GM23338 (cell line): ENCODE measurements around the gene ZNF438. TPM values are rescaled to one million over a fixed set of nuclear protein-coding genes. Genes with fewer than 3 reads are reported as not detected.

ENCODE experiments used
- ATAC-seq: fragments of 200-7000 bp; cut with Tn5 transposase; 3 replicates; pipeline ENCODE4 v1.9.1; 2020
- DNase-seq: peaks from one replicate; pipeline ENCODE4 v3.0.0-alpha.2; 2015; ENCODE audit warnings: low spot score
- H2AFZ ChIP-seq: fragments of 200-600 bp; sonication (generic); 2 replicates; pipeline ENCODE4 v1.8.0; 2016; ENCODE audit warnings: antibody characterized with exemption, mild to moderate bottlenecking, moderate library complexity
- H3F3A ChIP-seq: fragments of 200-600 bp; sonication (generic); replicated peaks from 2 replicates; pipeline ENCODE4 v1.8.0; 2017; ENCODE audit warnings: antibody characterized with exemption, mixed run types, low read depth
- H3K27ac ChIP-seq: fragments of 200-600 bp; sonication (generic); 2 replicates; pipeline ENCODE4 v1.6.1; 2016; ENCODE audit warnings: low read depth
- H3K27me3 ChIP-seq: fragments of 200-600 bp; sonication (generic); 2 replicates; pipeline ENCODE4 v1.8.0; 2016; ENCODE audit warnings: mild to moderate bottlenecking, mixed run types, moderate library complexity; ENCODE audit not compliant: insufficient read depth
- H3K36me3 ChIP-seq: fragments of 200-600 bp; sonication (generic); 2 replicates; pipeline ENCODE4 v1.8.0; 2016; ENCODE audit warnings: mild to moderate bottlenecking; ENCODE audit not compliant: insufficient read depth
- H3K4me1 ChIP-seq: fragments of 200-600 bp; sonication (generic); 2 replicates; pipeline ENCODE4 v1.8.0; 2016; ENCODE audit warnings: mild to moderate bottlenecking, moderate library complexity; ENCODE audit not compliant: insufficient read depth
- H3K4me2 ChIP-seq: fragments of 200-600 bp; sonication (generic); 2 replicates; pipeline ENCODE4 v1.7.1; 2017; ENCODE audit warnings: mixed run types
- H3K4me3 ChIP-seq: fragments of 200-600 bp; sonication (generic); 2 replicates; pipeline ENCODE4 v1.6.1; 2016; ENCODE audit warnings: mixed run types
- H3K79me2 ChIP-seq: fragments of 200-600 bp; sonication (generic); replicated peaks from 2 replicates; pipeline ENCODE4 v1.8.0; 2017; ENCODE audit warnings: mild to moderate bottlenecking; ENCODE audit not compliant: insufficient read depth
- H3K9me2 ChIP-seq: fragments of 200-600 bp; sonication (generic); 2 replicates; pipeline ENCODE4 v1.8.0; 2017; ENCODE audit not compliant: insufficient read depth
- H4K20me1 ChIP-seq: fragments of 200-600 bp; sonication (generic); replicated peaks from 2 replicates; pipeline ENCODE4 v1.8.0; 2017; ENCODE audit warnings: mild to moderate bottlenecking; ENCODE audit not compliant: insufficient read depth
- H3K27ac Mint-ChIP-seq: 2 replicates; pipeline ENCODE4 v1.8.0; 2020; ENCODE audit warnings: inconsistent platforms, mild to moderate bottlenecking, moderate library complexity, mixed read lengths
- H3K27me3 Mint-ChIP-seq: 3 replicates; pipeline ENCODE4 v1.8.0; 2022; ENCODE audit warnings: low read depth, mild to moderate bottlenecking, moderate library complexity, mixed read lengths, inconsistent platforms; ENCODE audit not compliant: insufficient read depth, poor library complexity
- H3K36me3 Mint-ChIP-seq: 3 replicates; pipeline ENCODE4 v1.8.0; 2021; ENCODE audit warnings: low read depth, mild to moderate bottlenecking, inconsistent platforms, moderate library complexity, mixed read lengths
- H3K4me1 Mint-ChIP-seq: 3 replicates; pipeline ENCODE4 v1.8.0; 2020; ENCODE audit warnings: mild to moderate bottlenecking, inconsistent platforms, mixed read lengths
- H3K4me3 Mint-ChIP-seq: 3 replicates; pipeline ENCODE4 v1.8.0; 2021; ENCODE audit warnings: moderate library complexity, mild to moderate bottlenecking, inconsistent platforms, mixed read lengths
- H3K9me3 Mint-ChIP-seq: 3 replicates; pipeline ENCODE4 v1.8.0; 2020; ENCODE audit warnings: moderate library complexity, mild to moderate bottlenecking, inconsistent platforms, mixed read lengths
- CREB1 ChIP-seq: fragments of 250-450 bp; sonication (Bioruptor Pico); IDR thresholded peaks from 2 replicates; pipeline ENCODE4 v1.5.0; 2020; ENCODE audit warnings: low read depth, mild to moderate bottlenecking, moderate library complexity
- CTCF ChIP-seq, 2 experiments: fragments of 200-600 bp in 1 of 2; sonication (generic) in 1 of 2; conservative IDR thresholded peaks; 2 replicates each; pipeline versions ENCODE4 v1.5.1 to v1.6.1; 2016 to 2017; ENCODE audit warnings: antibody characterized with exemption in 2 of 2, low read depth in 2 of 2, mild to moderate bottlenecking in 2 of 2, moderate library complexity in 1 of 2
- ETS1 ChIP-seq: IDR thresholded peaks from 2 replicates; pipeline ENCODE4 v1.6.1; 2016; ENCODE audit warnings: antibody characterized with exemption
- EZH2 ChIP-seq: fragments of 200-600 bp; sonication (generic); IDR thresholded peaks from one replicate; pipeline ENCODE4 v1.8.0; 2017; ENCODE audit warnings: antibody characterized with exemption, mild to moderate bottlenecking, low read depth; ENCODE audit not compliant: unreplicated experiment
- EZH2phosphoT487 ChIP-seq: fragments of 200-600 bp; sonication (generic); IDR thresholded peaks from one replicate; pipeline ENCODE4 v1.8.1; 2018; ENCODE audit warnings: antibody characterized with exemption; ENCODE audit not compliant: unreplicated experiment
- JUNB ChIP-seq: IDR thresholded peaks from one replicate; pipeline ENCODE4 v1.6.1; 2016; ENCODE audit warnings: antibody characterized with exemption; ENCODE audit not compliant: unreplicated experiment
- NANOG ChIP-seq: IDR thresholded peaks from 2 replicates; pipeline ENCODE4 v1.6.1; 2016; ENCODE audit warnings: antibody characterized with exemption, borderline replicate concordance
- POLR2AphosphoS5 ChIP-seq: IDR thresholded peaks from 2 replicates; pipeline ENCODE4 v1.6.1; 2016; ENCODE audit warnings: antibody characterized with exemption, low read depth
- REST ChIP-seq: IDR thresholded peaks from one replicate; pipeline ENCODE4 v1.6.1; 2018; ENCODE audit warnings: antibody characterized with exemption; ENCODE audit not compliant: unreplicated experiment
- STAT1 ChIP-seq: IDR thresholded peaks from one replicate; pipeline ENCODE4 v1.6.1; 2016; ENCODE audit warnings: antibody characterized with exemption; ENCODE audit not compliant: unreplicated experiment
- ZNF114 ChIP-seq: fragments of 250-450 bp; sonication (Bioruptor Pico); IDR thresholded peaks from 2 replicates; pipeline ENCODE4 v1.5.0; 2020; ENCODE audit warnings: mild to moderate bottlenecking, moderate library complexity
- ZNF331 ChIP-seq: fragments of 250-450 bp; sonication (Bioruptor Pico); IDR thresholded peaks from 2 replicates; pipeline ENCODE4 v1.5.0; 2020; ENCODE audit warnings: low read depth, mild to moderate bottlenecking, moderate library complexity
- ZNF462 ChIP-seq: fragments of 250-450 bp; sonication (Bioruptor Pico); IDR thresholded peaks from 2 replicates; pipeline ENCODE4 v1.5.0; 2020; ENCODE audit warnings: mild to moderate bottlenecking, moderate library complexity
- polyA plus RNA-seq: library from polyadenylated mRNA; unstranded; fragments of >200 nt; fragmentation: Nextera tagmentation; extraction: Ambion mirVana; gene quantifications from 2 replicates; pipeline ENCODE4 v1.2.1, GENCODE V29; 2016
- total RNA-seq: library from RNA; depleted of rRNA; stranded (reverse); fragments of >200 nt; shearing (Covaris generic); gene quantifications from 2 replicates; pipeline ENCODE4 v1.2.3, GENCODE V29; 2014

Gene ZNF438
- total and polyA plus RNA-seq, 2 experiments from 2014 or later = 0.91 to 0.94 TPM

- peaks cover 6% of the 10 kb centered on the region for H3K27me3 Mint-ChIP-seq
- TF ChIP-seq CREB1 (CRISPR knock-in tag) = no peak
- TF ChIP-seq REST = no peak
- no peak for TF ChIP-seq EZH2phosphoT487
- TF ChIP-seq ZNF331 (CRISPR knock-in tag) = no peak
- TF ChIP-seq NANOG = no peak
- TF ChIP-seq STAT1 = no peak
- no peak for TF ChIP-seq POLR2AphosphoS5
- no peak for TF ChIP-seq EZH2
- TF ChIP-seq ETS1 = no peak
- TF ChIP-seq JUNB = no peak
- TF ChIP-seq CTCF (conservative IDR thresholded peaks at IDR 0.05; ENCODE audit: low read depth in 2 of 2) = no peak
- TF ChIP-seq ZNF114 (CRISPR knock-in tag) = no peak
- no peak for TF ChIP-seq ZNF462 (CRISPR knock-in tag)
- no peaks in the 10 kb centered on the region for H3K27me3 ChIP-seq
- no peak overlapping the region for H3K4me2 ChIP-seq
- H3K9me3 Mint-ChIP-seq = peaks cover 2% of the 10 kb centered on the region; the same call in 1 of the 3 replicates
- peaks cover 14% of the 10 kb centered on the region; the same call in 1 of the 2 replicates for H3K9me2 ChIP-seq
- H3K4me1 ChIP-seq = peaks cover 27% of the 10 kb centered on the region
- peaks cover 33% of the 10 kb centered on the region for H3K4me1 Mint-ChIP-seq
- no peaks in the 10 kb centered on the region for H3F3A ChIP-seq
- H3K4me3 ChIP-seq = no peak overlapping the region
- no peak overlapping the region for H3K27ac Mint-ChIP-seq
- no peaks in the 10 kb centered on the region for H4K20me1 ChIP-seq
- no peaks in the 10 kb centered on the region for H3K79me2 ChIP-seq
- no peaks in the 10 kb centered on the region for H3K36me3 Mint-ChIP-seq
- DNase-seq (no peak), ATAC-seq (no peak)
- H2AFZ ChIP-seq = no peak overlapping the region
- H3K36me3 ChIP-seq = 0 out of 2 replicates have a peak, but pooled peaks cover 5% of the 10 kb centered on the region
- no peak overlapping the region for H3K27ac ChIP-seq
- no peak overlapping the region for H3K4me3 Mint-ChIP-seq
These were observed 39.8 kb upstream of the ZNF438 start for GRCh38 chr10:31071232-31072005.
